ENCODE measurements around the gene HOXD4.

Gene HOXD4

GRCh38 chr2:176151442-176152287 lies at the start of gene HOXD4:
TSS of gene HOXD4 (plus strand) at chr2:176151550. CDS start at chr2:176151634, 84 bp downstream.
- no peak for DNase-seq

DNA sequence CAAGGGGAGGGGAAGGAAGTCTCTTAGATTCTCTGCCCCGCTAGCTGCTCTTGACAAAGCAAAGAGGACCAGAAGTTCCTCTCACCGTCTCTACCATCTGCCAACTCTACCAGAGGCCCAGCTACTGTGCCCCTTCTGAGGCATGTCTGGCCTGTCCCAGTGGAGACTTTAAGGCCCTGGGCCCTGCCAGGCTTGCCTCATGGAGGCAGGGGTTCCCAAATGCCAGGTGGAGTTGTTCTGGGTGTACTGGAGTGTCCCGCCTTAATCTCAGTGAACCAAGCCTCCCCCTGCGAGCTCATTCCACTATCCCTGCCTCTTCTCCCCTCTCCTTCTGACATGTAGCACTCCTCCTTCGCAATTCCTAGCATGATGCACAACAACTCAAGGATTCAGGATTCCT lies 49.5 kb upstream of the HOXD4 start:
- DNase-seq = no peak

GRCh38 chr2:176102309-176102866 lies 49.0 kb upstream of the HOXD4 start:
- DNase-seq = no peak

DNA sequence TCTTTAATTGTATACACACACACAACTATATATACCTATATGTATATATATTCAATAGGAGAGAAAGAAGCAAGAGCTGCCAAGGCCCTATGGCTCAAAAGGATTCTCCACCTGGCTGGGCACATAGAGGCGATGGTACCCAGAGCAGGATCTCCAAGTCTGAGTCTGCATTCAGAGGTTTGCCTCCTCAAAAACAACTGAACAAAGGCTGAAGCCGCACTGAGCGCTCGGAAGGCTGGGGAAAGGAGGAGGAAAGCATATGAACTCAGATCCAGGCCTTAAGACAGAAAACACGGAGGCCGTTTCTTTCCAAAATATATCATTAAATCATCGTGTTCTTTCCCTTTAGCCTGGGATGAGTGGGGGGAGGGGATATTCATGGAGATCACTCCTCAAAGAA lies 48.2 kb upstream of the HOXD4 start:
- no peak for DNase-seq

- DNase-seq = no peak
Measured at GRCh38 chr2:176103742-176104315, 47.5 kb upstream of the HOXD4 start.

DNA sequence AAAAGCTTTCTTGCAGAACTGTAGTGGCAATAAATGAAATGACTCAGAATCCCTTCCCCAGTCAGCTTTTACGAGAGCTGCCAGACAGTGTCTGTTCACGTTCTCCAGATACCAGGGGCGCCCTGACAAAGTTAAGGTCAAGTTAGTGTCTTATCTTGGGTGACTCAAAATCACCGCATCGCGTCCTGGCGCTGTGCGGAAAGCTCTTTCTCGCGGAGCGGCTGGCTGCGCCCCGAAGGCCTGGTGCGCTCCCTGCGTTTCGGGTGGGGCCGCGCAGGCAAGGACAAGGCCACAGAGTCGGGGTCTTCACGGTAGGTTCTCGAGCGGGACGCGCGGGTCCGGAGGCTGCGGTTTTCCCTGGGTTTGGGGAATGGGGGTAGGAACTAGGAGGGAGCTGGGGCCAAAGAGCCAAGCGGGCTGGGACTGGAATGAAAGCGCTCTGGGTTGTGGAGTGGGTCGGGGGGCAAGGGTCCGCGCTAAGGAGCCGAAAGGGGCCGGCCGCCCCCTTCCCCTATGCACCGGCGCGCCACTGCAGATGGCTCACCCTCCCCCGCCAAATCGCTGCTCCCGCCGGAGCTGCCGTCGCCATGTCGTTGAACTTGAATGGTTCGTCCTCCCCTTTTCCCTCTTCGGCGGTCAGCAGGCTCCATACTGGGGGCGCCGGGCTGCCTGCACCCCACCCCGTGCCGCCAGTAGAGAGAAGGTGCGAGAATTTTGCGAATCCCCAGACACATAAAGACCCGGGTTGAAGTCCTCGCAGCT lies 46.9 kb upstream of the HOXD4 start:
- DNase-seq = no peak

DNA sequence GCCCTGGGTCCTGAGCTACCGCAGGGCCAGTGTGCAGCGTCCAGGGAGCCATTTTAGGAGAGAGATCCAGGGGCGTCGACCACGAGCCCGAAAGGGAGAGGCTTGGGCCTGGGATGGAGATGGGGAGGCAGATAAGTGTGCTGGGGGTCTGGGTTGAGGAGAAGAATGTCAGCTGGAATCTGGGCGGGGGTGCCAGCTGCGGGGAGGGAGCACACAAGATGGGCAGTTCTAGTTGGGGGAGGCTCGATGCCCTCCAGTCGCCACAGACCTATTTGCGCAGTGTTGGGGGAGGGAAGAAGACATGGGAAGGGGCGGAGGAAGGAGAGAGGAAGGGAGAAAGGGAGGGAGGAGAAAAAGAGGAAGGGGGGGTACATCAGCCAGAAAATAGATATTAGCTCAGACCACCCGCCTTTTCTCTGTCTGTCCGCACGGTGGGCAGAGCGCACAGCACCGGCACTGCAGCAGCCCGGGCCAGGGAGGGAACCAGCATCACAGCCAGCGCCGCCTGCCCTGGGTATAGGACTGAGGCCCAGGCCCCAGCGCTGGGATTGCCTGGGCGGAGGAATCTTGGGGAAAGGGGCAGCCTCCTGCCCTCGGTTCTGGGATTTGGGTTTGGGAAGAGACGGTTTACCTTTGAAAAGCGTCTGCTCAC lies 46.1 kb upstream of the HOXD4 start:
- no peak for DNase-seq

- no peak for DNase-seq
Measured at GRCh38 chr2:176105730-176106580, 45.4 kb upstream of the HOXD4 start.

- DNase-seq = peak; percentile 72
Measured at GRCh38 chr2:176106581-176107539, 44.5 kb upstream of the HOXD4 start, which contains the start of gene HOXD11. TSS of gene HOXD11 (plus strand) at chr2:176107280. CDS start at chr2:176107356, 76 bp downstream.

GRCh38 chr2:176107731-176108181 lies 43.6 kb upstream of the HOXD4 start:
- DNase-seq = no peak

DNA sequence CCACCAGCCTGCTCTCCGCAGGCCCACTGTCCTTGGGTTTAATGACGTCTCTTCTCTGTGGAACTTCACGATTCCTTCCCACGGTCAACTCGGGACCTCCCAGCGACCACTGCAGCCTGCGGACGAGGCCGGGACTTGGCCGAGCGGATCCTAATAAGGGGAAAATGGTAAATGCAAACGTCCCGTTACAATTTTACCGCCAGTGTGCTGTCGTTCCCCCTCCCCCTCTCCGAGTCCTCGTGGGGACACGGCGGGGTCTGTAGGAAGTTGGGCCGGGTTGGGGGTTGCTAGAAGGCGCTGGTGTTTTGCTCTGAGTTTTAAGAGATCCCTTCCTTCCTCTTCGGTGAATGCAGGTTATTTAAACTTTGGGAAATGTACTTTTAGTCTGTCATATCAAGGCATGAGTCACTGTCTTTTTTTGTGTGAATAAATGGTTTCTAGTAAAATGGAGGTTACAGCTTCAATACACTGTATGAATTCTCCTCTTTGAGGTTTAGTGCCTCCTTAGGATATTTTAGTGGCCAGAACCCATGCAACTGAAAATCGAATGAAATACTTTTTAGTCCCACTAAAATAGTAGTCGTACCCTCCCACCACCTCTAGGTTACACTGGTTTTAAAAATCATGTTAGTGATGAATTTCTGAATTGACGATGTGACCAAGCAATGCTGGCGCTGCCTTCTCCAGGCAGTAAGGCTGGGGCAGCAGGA lies 42.0 kb upstream of the HOXD4 start:
- DNase-seq = no peak

GRCh38 chr2:176109946-176110345 lies 41.4 kb upstream of the HOXD4 start:
- no peak for DNase-seq

DNA sequence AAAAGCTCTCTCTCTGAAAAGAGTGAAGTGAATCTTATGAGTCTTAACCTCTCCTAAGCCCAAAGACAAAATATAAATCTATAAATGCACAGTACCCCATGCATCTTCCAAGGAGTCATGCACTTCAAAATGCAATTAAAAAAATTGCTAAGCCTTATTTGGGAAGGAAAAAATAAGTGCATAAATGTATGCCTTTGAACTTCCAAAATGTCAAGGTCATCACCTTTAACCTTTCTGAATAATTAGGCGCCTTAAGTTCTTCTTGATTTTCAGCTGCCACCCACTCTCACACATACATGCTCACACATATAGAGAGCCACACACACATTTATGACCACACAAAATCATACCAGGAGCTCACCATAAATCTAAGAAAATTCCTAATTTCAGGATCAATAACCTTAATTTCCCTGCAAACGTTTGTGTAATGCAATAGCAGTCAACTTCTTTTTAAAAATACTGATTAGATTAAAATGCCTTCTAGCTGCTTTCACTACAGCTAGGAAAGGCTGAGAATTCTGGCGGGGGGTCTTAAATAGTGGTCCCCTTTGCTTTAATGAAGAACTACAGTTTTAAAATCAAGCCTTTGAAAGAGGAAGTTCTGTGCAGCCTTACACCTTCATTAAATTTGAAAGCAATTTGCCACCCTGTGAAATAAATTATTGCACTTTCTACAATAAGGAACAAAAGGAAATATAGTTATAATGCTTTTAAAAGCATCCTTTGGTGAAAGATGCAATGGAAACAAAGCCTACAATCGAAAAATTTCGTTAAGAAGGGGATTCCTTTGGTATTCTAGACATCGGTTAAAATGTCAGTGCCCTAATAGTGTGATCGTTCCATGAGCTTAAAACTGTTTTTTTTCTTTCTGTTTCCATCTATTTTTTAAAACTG lies 40.7 kb upstream of the HOXD4 start:
- DNase-seq = no peak

- DNase-seq = peak; percentile 55
Measured at GRCh38 chr2:176111309-176111663, 40.1 kb upstream of the HOXD4 start.

- no peak for DNase-seq
Measured at GRCh38 chr2:176111846-176112374, 39.4 kb upstream of the HOXD4 start.

GRCh38 chr2:176112375-176113302 lies 38.7 kb upstream of the HOXD4 start:
- no peak for DNase-seq

All from NCI-H2081 treated with DMSO at 0.1 percent for 48 hours (cell line).